ENCODE data around the gene MAPK14. TPM values are rescaled to one million over a fixed set of nuclear protein-coding genes. Genes with fewer than 3 reads are reported as not detected.

MAPK14 gene
- total RNA-seq (2011; cell fraction: chromatin; rRNA removed; ENCODE audit: low replicate concordance), result 97.7 and 174 TPM in 2 replicates
- total RNA-seq (2011; cell fraction: nucleolus; rRNA removed), result 48.2 and 54.3 TPM in 2 replicates
- total RNA-seq (2011; cell fraction: nucleoplasm; rRNA removed), result 120 and 207 TPM in 2 replicates
- total RNA-seq (2014; rRNA removed) (27.8 and 34.0 TPM in 2 replicates), total RNA-seq (2014; rRNA removed; fragmentation: Illumina TruSeq; extraction: Trizol) (41.5 and 42.5 TPM in 2 replicates), total RNA-seq (2015; rRNA removed; fragmentation: Illumina TruSeq; extraction: Trizol) (41.9 and 44.9 TPM in 2 replicates), total RNA-seq (2021) (37.2 and 45.4 TPM in 2 replicates), polyA plus RNA-seq (2011; rRNA removed) (57.9 and 62.7 TPM in 2 replicates), polyA plus RNA-seq (2014; fragmentation: Illumina TruSeq; extraction: Trizol) (31.3 and 35.5 TPM in 2 replicates), polyA plus RNA-seq (2014; fragmentation: Nextera tagmentation; extraction: Ambion mirVana) (10 to 100 TPM in 1 of 2 experiments, 1 to 10 TPM in 1; 8.8 to 11.8 TPM), polyA plus RNA-seq (2014; rRNA removed) (30.1 and 32.7 TPM in 2 replicates), polyA minus RNA-seq (2011; rRNA and poly(A)+ RNA removed) (102 and 107 TPM in 2 replicates), Bru-seq, nascent RNA (percentile 86 among the genes with signal in this experiment), BruChase-seq, experiment 1, labeled RNA remaining after a 2-hour chase (percentile 88 among the genes with signal in this experiment), BruChase-seq, experiment 2, labeled RNA remaining after a 6-hour chase (percentile 85 among the genes with signal in this experiment)
- 22.2 and 39.3 TPM in 2 replicates for polyA plus RNA-seq (2011; cell fraction: cytosol; rRNA removed)
- 44.9 and 53.3 TPM in 2 replicates for polyA plus RNA-seq (2011; cell fraction: nucleus; rRNA removed)
- 28.4 and 30.6 TPM in 2 replicates for polyA plus RNA-seq (2012)
- polyA minus RNA-seq (2011; cell fraction: cytosol; rRNA and poly(A)+ RNA removed), result 25.3 and 39.2 TPM in 2 replicates
- polyA minus RNA-seq (2011; cell fraction: nucleus; rRNA and poly(A)+ RNA removed), result 51.0 and 75.9 TPM in 2 replicates
- long read RNA-seq, experiment 1, full-length matches to known transcripts, result 96 of 226 reads
- long read RNA-seq, experiment 1, partial matches to known transcripts, result 54 of 226 reads
- long read RNA-seq, experiment 1, other reads (novel, unspliced or antisense), result 76 of 226 reads
- long read RNA-seq, experiment 2, full-length matches to known transcripts, result 8 of 41 reads
- long read RNA-seq, experiment 2, partial matches to known transcripts, result 2 of 41 reads
- long read RNA-seq, experiment 2, other reads (novel, unspliced or antisense), result 31 of 41 reads
- long read RNA-seq, experiment 3, transcript MAPK14-201 (12 exons, 3,779 nt), result major isoform, 6 of 11 reads
- long read RNA-seq, experiment 3, partial matches to known transcripts, result 1 of 11 reads
- long read RNA-seq, experiment 3, other reads (novel, unspliced or antisense), result 3 of 11 reads

DNA sequence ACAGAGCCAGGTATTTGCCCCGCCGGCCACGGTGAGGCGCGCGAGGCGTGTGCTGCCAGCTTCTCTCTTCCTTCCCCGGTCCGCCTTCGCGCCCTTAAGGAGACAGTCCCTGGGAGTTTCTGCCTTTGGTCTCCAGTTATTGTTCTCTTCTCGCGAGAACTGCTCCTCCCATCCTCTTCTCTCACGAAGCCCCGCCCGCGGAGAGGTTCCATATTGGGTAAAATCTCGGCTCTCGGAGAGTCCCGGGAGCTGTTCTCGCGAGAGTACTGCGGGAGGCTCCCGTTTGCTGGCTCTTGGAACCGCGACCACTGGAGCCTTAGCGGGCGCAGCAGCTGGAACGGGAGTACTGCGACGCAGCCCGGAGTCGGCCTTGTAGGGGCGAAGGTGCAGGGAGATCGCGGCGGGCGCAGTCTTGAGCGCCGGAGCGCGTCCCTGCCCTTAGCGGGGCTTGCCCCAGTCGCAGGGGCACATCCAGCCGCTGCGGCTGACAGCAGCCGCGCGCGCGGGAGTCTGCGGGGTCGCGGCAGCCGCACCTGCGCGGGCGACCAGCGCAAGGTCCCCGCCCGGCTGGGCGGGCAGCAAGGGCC, at the start of gene MAPK14:
TSS of gene MAPK14 (plus strand) at position 308 of the 587 bp plus-strand sequence. CDS start 350 bp downstream, outside the sequence.
- H3K9ac ChIP-seq (ENCODE audit: insufficient read depth in 1 of 2, low read depth in 2 of 2, low read length in 2 of 2), result peak within 1 kb of the TSS; percentile 92 to 100
- intact Hi-C loops (cut with micrococcal nuclease), result loop anchor here (1.0 to 5.0 kb wide), 7 partner anchors 50 to 333 kb away; no protein-coding TSS in a partner anchor
- under 1% methylated on average over 62 of the region's 62 CpGs for WGBS (ENCODE audit: insufficient coverage, low coverage, missing lambda C conversion rate)
- H3K36me3 ChIP-seq (ENCODE audit: control insufficient read depth, insufficient read depth, low read length), result no peaks in the 10 kb centered on the region
- CTCF ChIA-PET (ENCODE audit: low intra/inter-chr PET ratio), result interaction anchor here (0.6 to 2.3 kb wide), 5 partner anchors 67 to 333 kb away, joined by 3 to 18 read pairs (median 3); no protein-coding TSS in a partner anchor
- peaks cover 26 to 39% of the 10 kb centered on the region in 2 experiments for H3K4me1 ChIP-seq (replicated peaks in 1 of 2; ENCODE audit: control insufficient read depth in 2 of 2, insufficient read depth in 2 of 2, low read length in 2 of 2)
- H3K27me3 ChIP-seq (ENCODE audit: control insufficient read depth in 2 of 2, insufficient read depth in 2 of 2, low read length in 2 of 2), result no peaks in the 10 kb centered on the region
- DNase-seq (ENCODE audit: extremely low read depth in 1 of 4, low spot score in 3 of 4) (peak; percentile 97 to 100 (median 98)), FAIRE-seq (peak; percentile 97), ATAC-seq (peak; percentile 91)
- no peaks in the 10 kb centered on the region for H3K9me3 ChIP-seq (replicated peaks; ENCODE audit: control insufficient read depth, insufficient read depth, low read depth, low read length)
- peak within 1 kb of the TSS; percentile 99 for H3K4me2 ChIP-seq (ENCODE audit: insufficient read depth, low read length)
- POLR2A ChIA-PET, result interaction anchor here (0.6 to 5.4 kb wide), 23 partner anchors 10 to 580 kb away, joined by 3 to 37 read pairs (median 3); no protein-coding TSS in a partner anchor
- in situ Hi-C loops (cut with MboI), result loop anchor here (5.0 kb wide), 1 partner anchor 70 kb away; no protein-coding TSS in a partner anchor
- peak within 1 kb of the TSS; percentile 92 for H3K4me3 ChIP-seq
- peaks cover 49% of the 10 kb centered on the region for H3K79me2 ChIP-seq (ENCODE audit: control insufficient read depth, insufficient read depth, low read length)
- BruUV-seq (replicated peaks), result no TSS peak
- no peaks in the 10 kb centered on the region for H3K9me1 ChIP-seq (ENCODE audit: control insufficient read depth, insufficient read depth, low read length)
- peak within 1 kb of the TSS; percentile 91 for H2AFZ ChIP-seq (ENCODE audit: low read depth, low read length)
- 0 out of 2 replicates have a peak, but pooled peaks cover 13% of the 10 kb centered on the region for H4K20me1 ChIP-seq (replicated peaks; ENCODE audit: control insufficient read depth, insufficient read depth, low read length)
- H3K27ac ChIP-seq (ENCODE audit: extremely low read depth, low read depth, low read length), result peak within 1 kb of the TSS; percentile 73
- peak; percentile 56; the same call in 1 of the 2 replicates for TF ChIP-seq ZNF589 (CRISPR knock-in tag; IDR thresholded peaks at IDR 0.05; ENCODE audit: low read depth)
- no peak for TF ChIP-seq KAT8 (IDR thresholded peaks at IDR 0.05; ENCODE audit: low read depth)
- TF ChIP-seq LCOR (CRISPR knock-in tag; IDR thresholded peaks at IDR 0.05), result peak; percentile 77; the same call in 1 of the 2 replicates
- TF ChIP-seq, protein P1, sequence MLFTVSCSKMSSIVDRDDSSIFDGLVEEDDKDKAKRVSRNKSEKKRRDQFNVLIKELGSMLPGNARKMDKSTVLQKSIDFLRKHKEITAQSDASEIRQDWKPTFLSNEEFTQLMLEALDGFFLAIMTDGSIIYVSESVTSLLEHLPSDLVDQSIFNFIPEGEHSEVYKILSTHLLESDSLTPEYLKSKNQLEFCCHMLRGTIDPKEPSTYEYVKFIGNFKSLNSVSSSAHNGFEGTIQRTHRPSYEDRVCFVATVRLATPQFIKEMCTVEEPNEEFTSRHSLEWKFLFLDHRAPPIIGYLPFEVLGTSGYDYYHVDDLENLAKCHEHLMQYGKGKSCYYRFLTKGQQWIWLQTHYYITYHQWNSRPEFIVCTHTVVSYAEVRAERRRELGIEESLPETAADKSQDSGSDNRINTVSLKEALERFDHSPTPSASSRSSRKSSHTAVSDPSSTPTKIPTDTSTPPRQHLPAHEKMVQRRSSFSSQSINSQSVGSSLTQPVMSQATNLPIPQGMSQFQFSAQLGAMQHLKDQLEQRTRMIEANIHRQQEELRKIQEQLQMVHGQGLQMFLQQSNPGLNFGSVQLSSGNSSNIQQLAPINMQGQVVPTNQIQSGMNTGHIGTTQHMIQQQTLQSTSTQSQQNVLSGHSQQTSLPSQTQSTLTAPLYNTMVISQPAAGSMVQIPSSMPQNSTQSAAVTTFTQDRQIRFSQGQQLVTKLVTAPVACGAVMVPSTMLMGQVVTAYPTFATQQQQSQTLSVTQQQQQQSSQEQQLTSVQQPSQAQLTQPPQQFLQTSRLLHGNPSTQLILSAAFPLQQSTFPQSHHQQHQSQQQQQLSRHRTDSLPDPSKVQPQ (CRISPR knock-in tag; IDR thresholded peaks at IDR 0.05; ENCODE audit: borderline replicate concordance), result no peak
- TF ChIP-seq MTA1 (IDR thresholded peaks at IDR 0.05; ENCODE audit: borderline replicate concordance), result peak; percentile 12; the same call in 1 of the 2 replicates
- TF ChIP-seq TAF1 (IDR thresholded peaks at IDR 0.05; ENCODE audit: control insufficient read depth, extremely low read depth, insufficient read depth, low read length, severe bottlenecking), result peak; percentile 91
- no peak; the same call in 1 of the 2 replicates for TF ChIP-seq ZNF583 (CRISPR knock-in tag; IDR thresholded peaks at IDR 0.05)
- TF ChIP-seq NR2C1 (IDR thresholded peaks at IDR 0.05), result no peak
- TF ChIP-seq NR2C1 (tag; IDR thresholded peaks at IDR 0.05), result no peak
- TF ChIP-seq POLR2A (conservative IDR thresholded peaks at IDR 0.05), result peak; percentile 96
- no peak for TF ChIP-seq MEF2D (tag; conservative IDR thresholded peaks at IDR 0.05; ENCODE audit: low read depth)
- peak; percentile 85 for TF ChIP-seq ZFX (CRISPR knock-in tag; IDR thresholded peaks at IDR 0.05)
